RWPE2 (cell line): ENCODE measurements around the gene C4orf36.
A peak's percentile ranks its signal among the peaks of the same experiment; 100 is the strongest.

Source experiments
- ATAC-seq: fragments of 200-7000 bp; cut with Tn5 transposase; 3 replicates; pipeline ENCODE4 v1.9.1; 2021; ENCODE audit warnings: low read depth
- DNase-seq: peaks from one replicate; pipeline ENCODE4 v3.0.0-alpha.2; 2020; ENCODE audit warnings: low spot score
- H3K27ac ChIP-seq: fragments of 450-650 bp; 2 replicates; pipeline ENCODE4 v1.5.1; 2017; ENCODE audit warnings: mild to moderate bottlenecking; ENCODE audit not compliant: poor library complexity, severe bottlenecking
- H3K27me3 ChIP-seq: fragments of 250-450 bp; sonication (Bioruptor Pico); 2 replicates; pipeline ENCODE4 v1.5.1; 2021; ENCODE audit warnings: mild to moderate bottlenecking, moderate library complexity; ENCODE audit not compliant: insufficient read depth, poor library complexity, severe bottlenecking
- H3K36me3 ChIP-seq: fragments of 250-450 bp; sonication (Bioruptor Pico); 2 replicates; pipeline ENCODE4 v1.5.1; 2020; ENCODE audit warnings: low read depth, mild to moderate bottlenecking, moderate library complexity
- H3K4me1 ChIP-seq: fragments of 250-450 bp; sonication (Bioruptor Pico); 2 replicates; pipeline ENCODE4 v1.5.1; 2021; ENCODE audit warnings: mild to moderate bottlenecking, moderate library complexity; ENCODE audit not compliant: insufficient read depth, poor library complexity, severe bottlenecking
- H3K4me3 ChIP-seq: fragments of 250-450 bp; sonication (Bioruptor Pico); 2 replicates; pipeline ENCODE4 v1.5.1; 2021; ENCODE audit warnings: mild to moderate bottlenecking, moderate library complexity; ENCODE audit not compliant: severe bottlenecking
- H3K9me3 ChIP-seq: fragments of 250-450 bp; sonication (Bioruptor Pico); 2 replicates; pipeline ENCODE4 v1.5.1; 2021; ENCODE audit warnings: mild to moderate bottlenecking, moderate library complexity; ENCODE audit not compliant: severe bottlenecking
- CTCF ChIP-seq: fragments of 450-650 bp; IDR thresholded peaks from one replicate; pipeline ENCODE4 v1.5.1; 2017; ENCODE audit warnings: mild to moderate bottlenecking, moderate library complexity; ENCODE audit not compliant: poor library complexity, severe bottlenecking

Gene C4orf36

GRCh38 chr4:86840858-86841257 is 51.4 kb downstream of the C4orf36 start:
- no peak overlapping the region for H3K4me3 ChIP-seq
- ATAC-seq (peak; percentile 43), DNase-seq (no peak)
- peak overlapping the region; percentile 88 for H3K27ac ChIP-seq
- no peaks in the 10 kb centered on the region for H3K36me3 ChIP-seq
- H3K27me3 ChIP-seq: no peaks in the 10 kb centered on the region
- H3K9me3 ChIP-seq: no peaks in the 10 kb centered on the region
- TF ChIP-seq CTCF: no peak
- peaks cover 26% of the 10 kb centered on the region for H3K4me1 ChIP-seq

GRCh38 chr4:86837691-86838503 is 54.3 kb downstream of the C4orf36 start:
- Histone ChIP-seq H3K36me3 (no peaks in the 10 kb centered on the region), H3K9me3 (no peaks in the 10 kb centered on the region), H3K27me3 (no peaks in the 10 kb centered on the region), H3K27ac (no peak overlapping the region), H3K4me1 (peaks cover 20% of the 10 kb centered on the region), H3K4me3 (no peak overlapping the region)
- TF ChIP-seq CTCF: no peak
- DNase-seq (no peak), ATAC-seq (no peak)

GRCh38 chr4:86835677-86836076 is 56.5 kb downstream of the C4orf36 start:
- no peaks in the 10 kb centered on the region for H3K9me3 ChIP-seq

DNA sequence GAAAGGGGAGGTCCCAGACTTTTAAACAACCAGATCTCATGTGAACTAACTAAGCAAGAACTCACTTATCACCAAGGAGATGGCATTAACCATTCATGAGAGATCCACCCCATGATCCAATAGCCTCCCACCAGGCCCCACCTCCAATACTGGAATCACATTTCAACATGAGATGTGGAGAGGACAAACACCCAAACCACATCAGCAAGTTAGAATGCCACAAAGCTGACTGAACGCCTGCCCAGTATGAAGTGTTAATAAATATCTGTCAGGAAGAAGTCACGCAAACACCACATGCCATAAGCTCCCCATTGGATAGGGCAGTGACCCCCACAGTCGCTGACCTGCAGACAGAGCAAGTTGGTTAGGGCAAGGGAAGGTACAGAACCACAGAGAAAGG is 57.3 kb downstream of the C4orf36 start:
- ATAC-seq (no peak), DNase-seq (no peak)
- Histone ChIP-seq H3K36me3 (no peaks in the 10 kb centered on the region), H3K4me1 (peaks cover 17% of the 10 kb centered on the region), H3K27ac (no peak overlapping the region), H3K4me3 (no peak overlapping the region), H3K27me3 (no peaks in the 10 kb centered on the region), H3K9me3 (no peaks in the 10 kb centered on the region)
- TF ChIP-seq CTCF: no peak

More at GRCh38 chr4:86835677-86836076, 56.5 kb downstream of the C4orf36 start:
- H3K27me3 ChIP-seq: no peaks in the 10 kb centered on the region
- no peak overlapping the region for H3K27ac ChIP-seq
- H3K4me3 ChIP-seq: no peak overlapping the region
- no peak for TF ChIP-seq CTCF
- no peak for DNase-seq
- peaks cover 19% of the 10 kb centered on the region for H3K4me1 ChIP-seq
- no peaks in the 10 kb centered on the region for H3K36me3 ChIP-seq
- no peak for ATAC-seq

DNA sequence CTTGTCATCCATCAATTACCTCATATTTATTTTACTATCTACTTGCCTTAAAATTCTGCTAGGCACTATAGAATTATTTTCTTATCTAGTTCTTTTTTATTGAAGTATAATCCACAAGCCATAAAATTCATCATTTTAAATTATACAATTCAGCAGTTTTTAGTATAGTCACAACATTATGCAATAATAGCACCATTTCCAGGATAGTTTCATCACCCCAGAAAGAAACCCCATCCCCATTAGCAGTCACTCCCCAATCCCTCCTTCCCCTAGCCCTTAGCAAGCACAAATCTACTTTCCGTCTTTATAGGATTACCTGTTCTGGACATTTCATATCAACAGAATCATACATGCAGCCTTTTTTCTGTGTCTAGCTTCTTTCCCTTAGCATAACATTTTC is 58.6 kb downstream of the C4orf36 start:
- Histone ChIP-seq H3K9me3 (no peaks in the 10 kb centered on the region), H3K4me1 (peaks cover 17% of the 10 kb centered on the region), H3K4me3 (no peak overlapping the region), H3K36me3 (no peaks in the 10 kb centered on the region), H3K27ac (no peak overlapping the region), H3K27me3 (no peaks in the 10 kb centered on the region)
- ATAC-seq: no peak
- no peak for DNase-seq
- no peak for TF ChIP-seq CTCF
